MM.1S (cell line): ENCODE measurements around the gene FGF8.

Experiments
- EZH2 ChIP-seq: fragments of 300-600 bp; sonication (generic); optimal IDR thresholded peaks from 2 replicates; pipeline ENCODE3; 2017; ENCODE audit warnings: low read depth, mild to moderate bottlenecking, antibody characterized with exemption, low read length, mixed read lengths
- EZH2phosphoT487 ChIP-seq: fragments of 300-600 bp; sonication (generic); IDR thresholded peaks from 2 replicates; pipeline ENCODE4 v1.6.1; 2018; ENCODE audit warnings: antibody characterized with exemption, low read length
- TF ChIP-seq, protein P1 (sequence below): fragments of 300-600 bp; sonication (generic); IDR thresholded peaks from 2 replicates; pipeline ENCODE4 v1.5.1; 2016; ENCODE audit warnings: antibody characterized with exemption, low read length, mixed read lengths

GRCh38 chr10:101777619-101778145 is 1.8 kb upstream of the FGF8 start:
- TF ChIP-seq, protein P1, sequence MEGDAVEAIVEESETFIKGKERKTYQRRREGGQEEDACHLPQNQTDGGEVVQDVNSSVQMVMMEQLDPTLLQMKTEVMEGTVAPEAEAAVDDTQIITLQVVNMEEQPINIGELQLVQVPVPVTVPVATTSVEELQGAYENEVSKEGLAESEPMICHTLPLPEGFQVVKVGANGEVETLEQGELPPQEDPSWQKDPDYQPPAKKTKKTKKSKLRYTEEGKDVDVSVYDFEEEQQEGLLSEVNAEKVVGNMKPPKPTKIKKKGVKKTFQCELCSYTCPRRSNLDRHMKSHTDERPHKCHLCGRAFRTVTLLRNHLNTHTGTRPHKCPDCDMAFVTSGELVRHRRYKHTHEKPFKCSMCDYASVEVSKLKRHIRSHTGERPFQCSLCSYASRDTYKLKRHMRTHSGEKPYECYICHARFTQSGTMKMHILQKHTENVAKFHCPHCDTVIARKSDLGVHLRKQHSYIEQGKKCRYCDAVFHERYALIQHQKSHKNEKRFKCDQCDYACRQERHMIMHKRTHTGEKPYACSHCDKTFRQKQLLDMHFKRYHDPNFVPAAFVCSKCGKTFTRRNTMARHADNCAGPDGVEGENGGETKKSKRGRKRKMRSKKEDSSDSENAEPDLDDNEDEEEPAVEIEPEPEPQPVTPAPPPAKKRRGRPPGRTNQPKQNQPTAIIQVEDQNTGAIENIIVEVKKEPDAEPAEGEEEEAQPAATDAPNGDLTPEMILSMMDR: no peak
- TF ChIP-seq EZH2phosphoT487 (no peak), EZH2 (no peak)
